Iris pigment epithelial cell (primary cell): ENCODE results near the gene GSS.

ENCODE experiments used
- DNase-seq: peaks from one replicate; pipeline ENCODE4 v3.0.0-alpha.2; 2011; ENCODE audit warnings: low read depth

Gene GSS

DNA sequence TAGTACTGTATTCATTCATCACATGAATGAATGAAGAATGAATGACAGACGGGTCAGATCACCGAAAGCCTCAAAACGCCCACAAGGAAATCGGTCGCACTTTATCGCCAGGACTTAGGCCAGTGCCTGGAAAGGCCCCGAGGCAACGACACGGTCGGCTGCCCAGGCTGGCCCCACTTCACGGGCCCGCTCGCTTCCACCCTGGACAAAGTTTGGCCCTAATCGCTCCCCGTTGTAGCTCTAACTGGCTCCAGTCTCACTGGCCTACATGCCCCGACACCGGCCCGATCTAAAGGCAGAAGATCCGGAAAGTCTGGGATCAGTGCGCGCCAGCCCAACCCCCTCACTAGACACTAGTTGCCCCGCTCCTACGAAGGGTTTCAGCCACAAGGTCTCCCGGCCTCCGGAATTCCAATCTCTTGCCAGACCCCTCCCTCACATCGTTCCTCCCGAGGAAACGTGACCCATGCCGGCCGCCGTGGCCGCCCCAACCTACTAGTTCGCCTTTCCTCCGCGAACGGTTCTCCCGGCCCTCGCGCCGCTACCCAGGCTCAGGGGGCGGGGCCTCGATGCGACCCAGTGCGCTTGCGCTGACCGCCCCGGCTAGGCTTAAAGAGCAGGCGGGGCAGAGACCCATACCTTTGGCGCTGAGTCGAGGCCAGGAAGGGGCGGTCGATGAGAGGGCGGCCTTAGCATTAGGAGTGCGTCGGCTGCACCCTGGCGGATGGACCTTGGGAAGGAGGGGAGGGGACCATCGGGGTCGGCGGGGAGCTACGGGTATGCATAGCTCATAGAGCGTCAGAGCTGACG lies at the start of gene GSS, which contains the start of gene MYH7B:
Gene GSS, minus strand, starts transcription at position 576 of the 810 bp plus-strand sequence. CDS start 3,954 bp downstream, outside the sequence.
Gene MYH7B, plus strand, starts transcription at position 638 of the 810 bp plus-strand sequence. CDS start 22,138 bp downstream, outside the sequence.
- DNase-seq: peak; percentile 94

DNA sequence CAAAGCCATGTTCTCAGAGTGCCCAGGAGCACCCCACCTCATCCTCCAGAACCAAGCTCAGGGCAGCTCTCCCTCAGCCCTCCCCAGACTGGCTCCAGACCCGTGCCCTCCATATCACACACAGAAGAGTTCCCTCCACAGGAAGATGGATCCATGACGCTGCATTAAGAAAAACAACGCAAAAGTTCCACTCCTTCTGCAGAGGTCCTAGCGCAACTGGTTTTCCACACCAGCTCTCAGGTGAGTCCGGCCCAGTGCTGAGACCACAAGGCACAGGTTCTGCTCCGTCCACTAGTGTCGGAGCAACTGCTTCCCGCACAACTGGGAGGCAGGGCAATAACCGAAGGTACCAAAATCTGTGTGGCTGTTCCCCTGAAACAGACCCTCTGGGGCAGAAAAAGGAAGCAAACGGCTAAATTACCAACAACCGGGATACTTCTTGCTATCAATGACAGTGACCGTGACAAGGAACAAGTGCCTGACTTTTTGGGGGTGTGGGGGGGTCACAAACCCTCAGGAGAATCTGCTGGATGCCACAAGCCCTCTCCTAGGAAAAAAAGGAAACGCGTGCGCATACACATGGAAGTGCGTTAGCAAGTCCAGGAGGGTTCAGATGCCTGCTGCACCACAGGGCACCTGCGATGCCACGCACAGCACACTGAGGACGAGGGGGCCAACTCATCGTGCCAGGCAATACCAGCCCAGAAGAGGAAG lies 49.3 kb upstream of the GSS start:
- no peak for DNase-seq

DNA sequence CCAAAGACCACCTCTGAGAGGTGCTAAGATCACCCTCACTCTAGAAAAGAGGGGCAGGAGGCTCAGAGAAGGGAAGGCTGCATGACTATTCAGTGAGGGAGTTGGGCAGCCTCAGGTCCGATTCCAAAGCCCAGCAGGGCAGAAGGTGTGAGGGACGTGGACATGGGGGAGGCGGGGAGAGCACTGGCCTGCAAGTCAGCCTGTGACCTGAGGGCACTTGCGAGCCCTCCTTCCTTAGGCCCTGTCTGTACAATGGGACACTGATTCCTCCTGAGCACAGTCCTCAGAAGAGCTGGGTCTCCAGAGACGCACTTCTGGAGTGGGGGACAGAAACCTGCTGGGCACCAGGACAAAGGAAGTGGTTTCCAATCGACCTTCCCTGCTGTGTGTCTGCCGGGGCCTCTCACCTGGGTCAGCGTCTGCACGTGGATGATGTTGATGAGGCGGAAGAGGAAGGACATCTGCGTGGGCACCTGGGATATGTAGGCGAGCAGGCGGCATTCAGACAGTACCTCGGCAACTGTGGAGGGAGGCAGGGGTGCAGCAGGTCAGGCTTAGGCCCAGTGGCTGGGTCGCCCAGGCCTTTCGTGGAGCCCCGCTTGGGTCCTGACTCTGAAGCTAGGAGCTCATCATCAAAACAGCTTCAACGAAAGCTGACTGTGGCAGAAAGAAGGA lies 48.6 kb upstream of the GSS start:
- DNase-seq: no peak

GRCh38 chr20:35003211-35004031 lies 47.8 kb upstream of the GSS start:
- no peak for DNase-seq

GRCh38 chr20:35002426-35003210 lies 47.0 kb upstream of the GSS start:
- DNase-seq: no peak

DNA sequence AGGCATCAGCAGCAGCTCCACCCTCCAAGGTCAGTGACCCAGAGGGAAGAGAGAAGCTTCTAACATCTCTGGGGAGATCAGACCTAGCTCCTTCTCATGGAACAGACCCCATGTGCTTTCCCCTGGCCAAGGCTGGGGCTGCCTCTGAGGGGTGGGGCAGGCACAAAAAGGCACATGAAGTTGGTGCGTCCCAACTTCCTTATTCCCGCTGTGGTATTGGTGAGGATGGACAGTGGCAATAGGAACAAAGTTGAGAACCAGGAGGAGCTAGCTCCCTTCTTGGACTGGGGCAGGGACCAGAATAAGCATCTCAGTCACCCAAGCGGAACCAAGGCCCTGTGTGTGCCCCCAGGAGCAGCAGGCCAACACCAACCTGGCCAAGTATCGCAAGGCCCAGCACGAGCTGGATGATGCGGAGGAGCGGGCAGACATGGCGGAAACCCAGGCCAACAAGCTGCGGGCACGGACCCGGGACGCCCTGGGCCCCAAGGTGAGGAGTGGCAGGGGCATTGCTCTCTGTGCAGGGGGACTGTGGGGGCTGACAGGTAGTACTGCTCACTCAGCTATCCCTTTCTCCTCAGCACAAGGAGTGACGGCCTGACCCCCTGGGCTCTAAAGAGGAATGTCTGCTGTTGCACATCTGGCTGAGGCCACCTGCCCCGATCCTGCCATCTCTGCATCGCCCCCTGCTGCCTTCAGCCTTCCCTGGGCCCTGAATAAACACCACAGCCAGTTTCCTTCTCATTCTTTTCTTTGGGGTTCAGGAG lies 46.2 kb upstream of the GSS start:
- no peak for DNase-seq

- DNase-seq: no peak
Observed at GRCh38 chr20:35000922-35001595, 45.5 kb upstream of the GSS start.

GRCh38 chr20:35000311-35000921 lies 44.8 kb upstream of the GSS start:
- DNase-seq: no peak

- no peak for DNase-seq
Observed at GRCh38 chr20:34999782-35000181, 44.2 kb upstream of the GSS start.

DNA sequence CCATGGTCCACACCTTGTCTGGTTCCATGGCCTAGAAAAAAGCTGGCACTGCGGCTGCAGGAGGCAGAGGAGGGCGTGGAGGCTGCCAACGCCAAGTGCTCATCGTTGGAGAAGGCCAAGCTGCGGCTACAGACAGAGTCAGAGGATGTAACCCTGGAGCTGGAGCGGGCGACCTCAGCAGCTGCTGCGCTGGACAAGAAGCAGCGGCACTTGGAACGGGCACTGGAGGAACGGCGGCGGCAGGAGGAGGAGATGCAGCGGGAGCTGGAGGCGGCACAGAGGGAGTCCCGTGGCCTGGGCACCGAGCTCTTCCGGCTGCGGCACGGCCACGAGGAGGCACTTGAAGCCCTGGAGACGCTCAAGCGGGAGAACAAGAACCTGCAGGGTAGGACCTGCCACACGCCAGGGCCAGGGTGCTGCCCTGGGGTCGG lies 43.4 kb upstream of the GSS start:
- no peak for DNase-seq

- no peak for DNase-seq
Observed at GRCh38 chr20:34998331-34998950, 42.8 kb upstream of the GSS start.

DNA sequence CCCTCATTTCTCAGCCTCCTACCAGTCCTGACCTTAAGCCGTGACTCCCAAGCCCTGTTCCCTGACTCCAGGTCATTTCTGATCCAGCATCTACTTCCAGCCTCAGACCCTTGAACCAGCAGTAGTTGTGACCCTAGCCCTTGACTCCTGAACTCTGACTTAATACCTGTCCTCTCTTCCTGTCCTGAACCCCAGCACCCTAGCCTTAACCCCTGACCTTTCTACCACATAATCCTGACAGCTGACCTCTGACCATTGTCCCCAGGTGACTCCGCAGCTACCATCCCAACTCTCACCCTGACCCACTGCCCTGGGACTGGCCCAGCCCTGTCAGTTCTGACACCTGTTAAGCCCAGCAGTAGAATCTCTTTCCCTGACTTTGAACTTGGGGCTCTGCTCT lies 42.2 kb upstream of the GSS start:
- DNase-seq: no peak

- peak; percentile 65 for DNase-seq
Observed at GRCh38 chr20:34997131-34997561, 41.5 kb upstream of the GSS start.

DNA sequence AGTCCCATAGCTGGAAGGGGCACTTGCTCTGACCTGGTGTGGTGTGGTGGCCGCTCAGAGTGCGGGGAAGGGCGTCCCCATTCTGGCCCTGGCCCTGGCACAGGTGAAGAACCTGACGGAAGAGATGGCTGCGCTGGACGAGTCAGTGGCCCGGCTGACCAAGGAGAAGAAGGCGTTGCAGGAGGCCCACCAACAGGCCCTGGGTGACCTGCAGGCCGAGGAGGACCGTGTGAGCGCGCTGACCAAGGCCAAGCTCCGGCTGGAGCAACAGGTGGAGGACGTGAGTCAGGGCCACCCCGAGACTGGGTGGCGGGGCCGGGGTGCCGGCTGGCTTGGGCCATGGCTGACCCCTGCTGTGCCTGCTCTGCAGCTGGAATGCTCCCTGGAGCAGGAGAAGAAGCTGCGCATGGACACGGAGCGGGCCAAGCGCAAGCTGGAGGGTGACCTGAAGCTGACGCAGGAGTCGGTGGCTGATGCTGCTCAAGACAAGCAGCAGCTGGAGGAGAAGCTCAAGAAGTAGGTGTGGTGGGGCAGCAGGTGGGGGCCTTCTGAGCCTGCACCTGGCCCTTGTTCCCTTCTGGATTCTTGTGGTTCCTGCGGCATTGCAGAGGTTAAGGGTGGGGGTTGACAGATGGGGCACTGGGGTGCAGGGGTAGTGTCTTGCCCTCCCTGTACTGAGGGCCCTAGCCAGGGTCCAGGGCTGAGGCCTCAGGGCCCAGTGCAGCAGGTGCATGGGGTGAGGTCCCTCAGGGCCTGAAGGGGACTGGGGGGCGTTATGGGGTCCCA lies 40.8 kb upstream of the GSS start:
- DNase-seq: no peak

DNA sequence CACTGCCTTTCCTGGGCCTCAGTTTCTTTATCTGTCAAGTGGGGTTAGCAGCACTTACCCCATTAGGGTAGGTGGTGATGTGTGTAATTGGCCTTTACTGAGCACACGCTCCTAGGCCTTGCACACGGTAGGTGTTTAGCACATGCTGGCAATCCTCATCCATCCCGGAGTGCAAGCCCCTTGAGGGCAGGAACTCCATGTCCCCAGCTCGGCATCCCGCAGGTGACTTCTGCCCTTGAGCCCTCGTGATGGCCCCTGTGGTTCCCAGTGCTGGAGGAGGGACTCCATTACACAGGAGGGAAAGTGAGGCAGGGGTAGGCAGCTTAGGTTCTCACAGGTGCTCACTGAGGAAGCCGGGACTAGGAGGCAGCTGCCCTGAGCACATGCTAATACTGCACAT lies 40.1 kb upstream of the GSS start:
- no peak for DNase-seq

- DNase-seq: no peak
Observed at GRCh38 chr20:34995192-34995591, 39.6 kb upstream of the GSS start.

- DNase-seq: no peak
Observed at GRCh38 chr20:34994509-34995131, 39.0 kb upstream of the GSS start.
